Stimulated activated CD8-positive, alpha-beta memory T cell treated with anti-CD3 and anti-CD28 coated beads, Interleukin-7, amount 100 ng/mL, for 1 hour (primary cell): ENCODE data around the gene SMAD6.
A peak's percentile ranks its signal among the peaks of the same experiment; 100 is the strongest.
"Not testable (repeated sequence)": the region's sequence is repeated elsewhere in the genome, so short reads cannot be mapped to it uniquely, and the experiment has no call there.

ENCODE experiments used
- DNase-seq, 2 donors: peaks; one replicate each; pipeline ENCODE4 v3.0.0-alpha.2; 2020; ENCODE audit warnings: low read depth in 2 of 2

SMAD6 gene

GRCh38 chr15:66675446-66675845, 26.6 kb upstream of the SMAD6 start:
- no peak for DNase-seq

GRCh38 chr15:66677336-66677735, 24.7 kb upstream of the SMAD6 start:
- DNase-seq = no peak

- DNase-seq = no peak
These were observed 22.9 kb upstream of the SMAD6 start for GRCh38 chr15:66679061-66679656.

DNA sequence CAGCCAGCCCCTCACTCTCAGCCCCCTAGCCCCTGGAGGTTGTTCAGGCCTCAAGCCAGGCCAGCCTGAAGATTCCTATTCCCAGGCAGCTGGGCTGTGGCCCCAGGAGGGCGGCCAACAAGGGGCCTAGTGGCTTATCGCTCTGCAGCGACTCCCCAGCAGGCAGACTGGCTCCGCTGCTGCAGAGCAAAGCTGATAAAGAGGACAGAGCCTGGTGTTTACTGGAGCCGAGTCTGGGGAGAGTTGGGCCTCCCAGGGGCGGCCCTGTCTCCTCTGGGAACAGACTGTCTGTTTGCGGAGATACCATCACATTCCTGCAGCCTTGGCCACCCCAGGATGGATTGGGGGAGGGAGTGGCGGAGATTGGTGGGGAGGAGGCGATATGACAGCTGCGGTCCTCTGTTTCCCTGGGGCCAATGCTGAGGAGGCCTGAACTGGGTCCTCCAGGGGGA, 22.4 kb upstream of the SMAD6 start:
- DNase-seq = no peak

DNA sequence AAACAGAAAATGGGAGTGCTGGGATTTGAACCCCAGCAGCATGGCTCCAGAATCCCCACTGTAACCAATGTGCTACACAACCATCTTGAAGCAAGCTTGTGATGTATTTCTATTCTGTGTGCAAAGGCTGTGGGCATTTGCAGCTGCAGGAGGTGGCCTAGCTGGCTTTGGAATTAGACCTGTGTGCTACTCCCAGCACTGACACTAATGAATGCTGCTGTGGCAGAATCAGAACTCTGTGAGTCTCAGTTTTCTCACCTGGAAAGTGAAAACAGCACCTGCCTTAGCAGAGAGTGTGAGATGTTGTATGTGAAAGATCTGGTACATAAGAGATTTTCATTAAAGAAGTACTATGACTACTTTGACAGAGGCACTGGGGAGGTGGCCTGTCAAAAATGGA, 21.5 kb upstream of the SMAD6 start:
- no peak for DNase-seq

DNA sequence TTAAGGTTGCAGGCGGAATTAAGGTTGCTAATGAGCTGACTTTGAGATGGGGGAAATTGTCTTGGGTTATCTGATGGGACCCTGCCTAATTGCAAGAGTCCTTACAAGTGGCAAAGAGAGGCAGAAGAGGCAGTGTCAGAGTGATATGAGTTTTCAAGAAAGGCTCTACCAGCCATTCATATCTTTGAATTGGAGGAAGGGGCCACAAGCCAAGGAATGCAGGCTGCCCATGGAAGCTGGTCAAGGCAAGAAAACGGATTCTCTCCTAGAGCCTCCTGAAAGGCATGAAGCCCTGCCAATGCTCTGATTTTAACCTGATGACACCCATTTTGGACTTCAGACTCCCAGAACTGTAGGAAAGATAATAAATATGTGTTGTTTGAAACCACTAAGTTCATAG, 20.6 kb upstream of the SMAD6 start:
- DNase-seq = no peak

DNA sequence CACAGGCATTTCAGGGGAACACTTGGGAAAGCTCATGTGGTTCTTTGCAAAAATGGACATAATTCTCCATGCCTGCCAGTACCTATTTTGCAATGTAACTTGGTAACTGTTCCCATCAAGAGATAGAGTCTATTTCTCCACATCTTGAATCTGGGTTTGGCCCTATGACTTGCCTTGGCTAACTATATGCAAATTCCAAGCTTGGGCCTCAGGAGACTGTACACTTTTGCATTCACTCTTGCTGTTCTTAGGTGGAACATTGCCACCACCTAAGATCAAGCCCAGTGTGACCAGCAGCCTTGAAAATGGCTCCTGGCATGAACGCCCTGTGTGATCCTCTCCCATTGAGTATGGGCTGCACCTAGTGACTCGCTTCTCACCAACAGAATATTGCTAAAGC, 19.8 kb upstream of the SMAD6 start:
- DNase-seq = no peak

DNA sequence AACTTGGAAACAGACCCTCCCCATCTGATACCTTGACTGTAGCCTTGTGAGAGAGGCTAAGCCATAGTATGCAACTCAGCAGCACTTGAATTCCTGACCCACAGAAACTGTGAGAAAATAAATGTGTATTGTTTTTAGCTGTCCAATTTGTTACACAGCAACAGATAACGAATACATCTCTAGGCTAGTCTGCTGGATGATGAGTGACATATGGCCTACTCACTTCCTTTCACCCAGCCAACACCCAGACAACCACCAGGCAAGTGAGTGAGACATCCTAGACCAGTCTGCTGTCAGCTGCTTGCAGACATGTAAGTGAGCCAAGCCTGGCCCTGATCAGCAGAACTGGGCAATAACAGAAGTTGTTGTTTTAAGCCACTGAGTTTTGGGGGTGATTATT, 19.2 kb upstream of the SMAD6 start:
- DNase-seq = no peak

DNA sequence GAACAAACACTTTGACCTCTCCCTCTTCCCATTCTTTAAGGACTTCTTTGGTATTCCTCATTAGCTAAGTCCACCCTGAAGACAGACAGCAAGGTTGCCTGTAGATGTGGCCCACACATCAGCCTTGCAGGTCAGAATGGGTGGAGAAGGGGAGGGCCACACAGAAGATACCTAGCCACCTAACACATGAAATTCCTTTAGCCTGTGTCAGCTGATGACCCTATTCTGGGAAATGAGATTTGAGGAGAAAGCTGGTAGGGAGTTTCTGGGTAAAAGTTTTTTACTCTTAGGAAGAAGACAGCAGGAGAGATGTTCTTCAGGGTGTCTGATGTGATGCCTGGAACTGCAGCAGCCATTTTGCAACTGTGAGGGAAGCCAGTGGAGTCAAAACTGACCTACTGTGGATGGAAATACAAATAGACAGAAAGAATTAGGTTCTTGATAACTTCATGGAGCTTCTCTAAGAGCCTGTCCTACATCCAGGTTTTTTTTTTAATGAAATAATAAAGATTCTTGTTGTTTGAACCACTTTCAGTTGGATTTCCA, 17.8 kb upstream of the SMAD6 start:
- DNase-seq = no peak

DNA sequence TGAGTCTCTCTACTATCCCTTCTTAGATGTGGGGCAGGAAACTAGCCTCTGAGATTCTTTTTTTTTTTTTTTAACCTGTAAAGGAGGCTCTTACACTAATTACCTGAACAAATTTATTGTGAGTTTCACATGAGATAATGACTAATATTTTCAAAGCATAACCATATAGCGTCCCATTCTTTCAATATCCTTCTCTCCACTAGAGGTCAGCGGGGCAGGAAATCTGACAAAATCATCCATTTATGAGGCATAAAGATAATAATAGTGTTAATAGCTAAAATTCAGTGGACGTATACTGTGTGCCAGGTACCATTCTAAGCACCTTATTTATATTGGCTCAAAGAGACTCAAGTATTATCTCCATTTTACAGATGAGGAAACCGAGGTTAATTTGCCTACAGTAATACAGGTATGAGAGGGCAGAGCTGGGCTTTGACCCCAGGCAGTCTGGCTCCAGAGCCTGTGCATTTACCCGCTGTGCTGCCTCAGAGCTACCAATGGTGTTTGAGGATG, 16.3 kb upstream of the SMAD6 start:
- no peak for DNase-seq

GRCh38 chr15:66690912-66691311, 11.1 kb upstream of the SMAD6 start:
- not testable (repeated sequence) for DNase-seq

GRCh38 chr15:66691727-66692126, 10.3 kb upstream of the SMAD6 start:
- DNase-seq = no peak

DNA sequence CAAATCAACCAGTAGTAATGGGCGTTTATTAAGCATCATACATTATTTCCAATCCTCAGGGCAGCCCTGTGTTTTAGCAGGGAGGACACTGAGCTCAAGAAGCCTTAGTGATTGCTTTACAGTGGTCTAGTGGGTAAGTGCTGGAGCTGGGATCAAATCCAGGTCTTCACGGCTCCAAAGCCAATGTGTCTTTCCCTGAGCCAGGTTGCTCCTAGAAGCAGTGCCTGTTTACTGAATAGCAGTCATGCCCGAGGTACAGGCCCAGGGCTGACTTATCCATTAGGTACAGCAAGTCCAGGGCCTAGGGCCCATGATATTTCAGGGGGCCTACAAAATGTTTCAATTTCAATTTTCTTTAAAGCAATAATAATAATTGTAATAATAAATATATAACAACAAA, 9.6 kb upstream of the SMAD6 start:
- DNase-seq = no peak

GRCh38 chr15:66692808-66693596, 9.0 kb upstream of the SMAD6 start:
- DNase-seq = no peak

DNA sequence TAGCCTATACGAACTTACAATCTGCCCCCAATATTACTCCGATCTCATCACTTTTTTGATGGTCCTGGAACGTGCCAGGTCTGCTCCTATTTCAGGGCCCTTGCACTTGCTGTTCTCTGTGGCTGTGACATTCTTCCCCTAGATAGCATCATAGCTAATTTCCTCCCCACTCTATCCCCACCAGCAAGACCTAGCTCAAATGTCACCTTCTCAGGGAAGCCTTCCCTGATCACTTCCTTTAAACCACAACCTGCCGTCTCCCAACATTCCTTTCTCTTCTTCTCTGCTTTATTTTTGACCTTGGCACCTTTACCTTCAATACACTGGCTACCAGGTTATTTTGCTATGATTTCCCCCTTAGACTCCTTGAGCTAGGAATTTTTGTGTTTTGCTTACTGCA, 5.3 kb upstream of the SMAD6 start:
- DNase-seq = no peak

GRCh38 chr15:66698318-66698961, 3.6 kb upstream of the SMAD6 start:
- DNase-seq = no peak

- no peak for DNase-seq
These were observed 3.1 kb upstream of the SMAD6 start for GRCh38 chr15:66698971-66699370.

DNA sequence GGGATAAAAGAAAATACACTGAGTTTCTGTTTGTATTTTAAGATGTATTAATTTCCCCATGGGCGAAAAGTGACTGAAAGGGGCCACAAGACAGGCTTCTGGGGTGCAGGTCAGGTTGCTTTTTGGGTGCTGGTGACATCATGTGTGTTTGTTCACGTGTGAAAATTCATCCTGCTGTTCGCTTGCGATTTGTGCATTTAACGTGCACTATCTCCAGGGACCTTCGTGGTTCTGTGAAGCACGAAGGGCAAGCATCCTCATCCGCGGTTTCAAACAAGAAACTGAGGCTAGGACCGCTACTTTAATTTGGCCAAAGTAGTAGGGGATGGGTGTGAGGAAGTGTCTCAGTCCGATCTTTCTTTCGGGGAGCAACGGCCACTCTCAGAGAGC, 1.6 kb upstream of the SMAD6 start:
- no peak for DNase-seq

- peak; percentile 64 to 65 for DNase-seq
These were observed 1.1 kb upstream of the SMAD6 start for GRCh38 chr15:66700802-66701421.

DNA sequence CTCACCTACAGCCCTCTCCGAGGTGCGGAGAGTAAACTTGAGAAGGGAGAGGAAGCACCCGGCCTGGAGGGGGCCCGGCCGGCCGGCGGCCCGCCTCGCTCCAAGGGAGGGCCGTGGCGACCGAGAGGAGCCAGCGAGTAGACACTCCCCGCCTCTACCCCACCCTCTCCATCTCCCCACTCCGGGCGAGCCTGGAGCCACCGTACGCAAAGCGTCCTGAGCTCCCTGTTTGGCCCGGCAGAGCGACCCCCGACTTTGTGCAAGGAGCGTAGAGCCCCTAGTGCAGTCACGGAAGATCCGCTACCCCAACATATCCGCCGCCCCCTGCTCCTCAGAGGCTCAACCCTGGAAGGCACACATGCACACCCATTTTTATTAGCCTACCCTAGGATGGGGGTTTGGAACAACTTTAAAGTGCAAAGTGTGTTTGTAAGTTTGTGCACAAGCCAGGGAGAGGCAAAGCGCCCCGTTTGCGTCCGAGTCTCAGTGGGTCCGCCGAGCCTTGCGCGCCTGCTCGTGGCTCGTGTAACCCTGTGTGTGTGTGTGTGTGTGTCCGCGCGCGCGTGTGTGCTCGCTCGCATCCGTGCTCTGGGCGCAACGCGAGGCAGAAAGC, 508 bp upstream of the SMAD6 start:
- DNase-seq = peak in 1 of 2 donors; percentile 8

DNA sequence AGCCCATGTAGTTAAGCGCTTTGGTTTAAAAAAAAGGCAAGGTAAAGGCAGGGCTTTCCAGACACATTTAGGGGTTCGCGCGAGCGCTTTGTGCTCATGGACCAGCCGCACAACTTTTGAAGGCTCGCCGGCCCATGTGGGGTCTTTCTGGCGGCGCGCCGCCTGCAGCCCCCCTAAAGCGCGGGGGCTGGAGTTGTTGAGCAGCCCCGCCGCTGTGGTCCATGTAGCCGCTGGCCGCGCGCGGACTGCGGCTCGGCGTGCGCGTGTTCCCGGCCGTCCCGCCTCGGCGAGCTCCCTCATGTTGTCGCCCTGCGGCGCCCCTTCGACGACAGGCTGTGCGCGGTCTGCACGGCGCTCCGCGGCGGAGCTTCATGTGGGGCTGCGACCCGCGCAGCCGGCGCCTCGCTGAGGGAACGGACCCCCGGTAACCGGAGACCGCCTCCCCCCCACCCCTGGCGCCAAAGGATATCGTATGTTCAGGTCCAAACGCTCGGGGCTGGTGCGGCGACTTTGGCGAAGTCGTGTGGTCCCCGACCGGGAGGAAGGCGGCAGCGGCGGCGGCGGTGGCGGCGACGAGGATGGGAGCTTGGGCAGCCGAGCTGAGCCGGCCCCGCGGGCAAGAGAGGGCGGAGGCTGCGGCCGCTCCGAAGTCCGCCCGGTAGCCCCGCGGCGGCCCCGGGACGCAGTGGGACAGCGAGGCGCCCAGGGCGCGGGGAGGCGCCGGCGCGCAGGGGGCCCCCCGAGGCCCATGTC, 927 bp downstream of the SMAD6 start:
- DNase-seq = no peak
